Suprapubic skin (tissue), 4 donors: ENCODE results near the gene HOXB5. TPM values are rescaled to one million over a fixed set of nuclear protein-coding genes. Genes with fewer than 3 reads are reported as not detected.
A peak's percentile ranks its signal among the peaks of the same experiment; 100 is the strongest.

Experiments
- DNase-seq, 2 donors: peaks; one replicate each; pipeline ENCODE4 v3.0.0-alpha.2; 2019; ENCODE audit warnings: low spot score in 2 of 2
- H3K27ac ChIP-seq: fragments of 200-600 bp; sonication (generic); one replicate; pipeline ENCODE4 v1.5.1; 2019
- H3K27me3 ChIP-seq: fragments of 200-600 bp; sonication (generic); one replicate; pipeline ENCODE4 v1.5.1; 2019
- H3K36me3 ChIP-seq: fragments of 200-600 bp; sonication (generic); one replicate; pipeline ENCODE4 v1.5.1; 2019
- H3K4me1 ChIP-seq: fragments of 200-600 bp; sonication (generic); one replicate; pipeline ENCODE4 v1.5.1; 2019
- H3K4me3 ChIP-seq: fragments of 200-600 bp; sonication (generic); one replicate; pipeline ENCODE4 v1.5.1; 2019; ENCODE audit warnings: mild to moderate bottlenecking
- H3K9me3 ChIP-seq: fragments of 200-600 bp; sonication (generic); one replicate; pipeline ENCODE4 v1.5.1; 2019
- EP300 ChIP-seq: sonication (generic); formaldehyde crosslinking; IDR thresholded peaks from one replicate; pipeline ENCODE4 v1.6.1; 2017; ENCODE audit warnings: antibody characterized with exemption
- POLR2A ChIP-seq, 2 donors: fragments of 450-650 bp; IDR thresholded peaks; one replicate each; pipeline ENCODE4 v1.6.1; 2017; ENCODE audit warnings: antibody characterized with exemption in 2 of 2, mild to moderate bottlenecking in 2 of 2, moderate library complexity in 2 of 2
- POLR2AphosphoS5 ChIP-seq, 3 donors: sonication (generic); formaldehyde crosslinking; IDR thresholded peaks; one replicate each; pipeline ENCODE4 v1.6.1; 2017; ENCODE audit warnings: antibody characterized with exemption in 3 of 3
- WGBS: methylation state at CpG from one replicate; pipeline ENCODE4 v1.1.5; 2018; 5-methylcytosine and 5-hydroxymethylcytosine counted together
- total RNA-seq, 4 donors: library from RNA; depleted of rRNA; stranded (reverse); fragments of >200 nt; gene quantifications; one replicate each; pipeline ENCODE4 v1.1.0, GENCODE V29; 2016
- TF ChIP-seq, protein P1 (sequence below), 2 donors: fragments of 200-600 bp in 1 of 2; fragments of 450-650 bp in 1 of 2; sonication (generic) in 1 of 2; IDR thresholded peaks; one replicate each; pipeline ENCODE4 v1.5.1; 2016 to 2019; ENCODE audit warnings: antibody characterized with exemption in 2 of 2, mild to moderate bottlenecking in 1 of 2, moderate library complexity in 1 of 2

HOXB5 gene
- total RNA-seq, 4 donors from 2014 or later = 0.72 to 0.80 TPM; not detected in 2

DNA sequence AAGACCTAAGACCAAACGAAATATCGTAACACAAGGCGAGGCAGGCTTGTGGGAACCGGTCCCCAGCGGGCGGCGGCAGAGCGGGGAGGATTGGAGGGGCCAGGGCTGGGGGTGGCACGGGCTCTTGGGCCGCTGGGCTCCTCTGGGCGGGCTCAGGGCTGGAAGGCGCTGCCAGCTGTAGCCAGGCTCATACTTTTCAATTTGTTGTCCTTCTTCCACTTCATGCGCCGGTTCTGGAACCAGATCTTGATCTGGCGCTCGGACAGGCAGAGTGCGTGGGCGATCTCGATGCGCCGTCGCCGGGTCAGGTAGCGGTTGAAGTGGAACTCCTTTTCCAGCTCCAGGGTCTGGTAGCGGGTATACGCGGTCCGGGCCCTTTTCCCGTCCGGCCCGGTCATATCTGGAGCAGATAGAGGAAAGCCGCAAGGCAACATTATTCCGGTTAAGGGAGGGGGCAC, 1.5 kb downstream of the HOXB5 start:
- peaks cover 42% of the 10 kb centered on the region for H3K4me1 ChIP-seq
- WGBS = 58% methylated on average over 28 of the region's 33 CpGs
- H3K27me3 ChIP-seq = peaks cover 28% of the 10 kb centered on the region
- DNase-seq = no peak
- peak overlapping the region; percentile 21 for H3K27ac ChIP-seq
- no peaks in the 10 kb centered on the region for H3K9me3 ChIP-seq
- TF ChIP-seq, protein P1, sequence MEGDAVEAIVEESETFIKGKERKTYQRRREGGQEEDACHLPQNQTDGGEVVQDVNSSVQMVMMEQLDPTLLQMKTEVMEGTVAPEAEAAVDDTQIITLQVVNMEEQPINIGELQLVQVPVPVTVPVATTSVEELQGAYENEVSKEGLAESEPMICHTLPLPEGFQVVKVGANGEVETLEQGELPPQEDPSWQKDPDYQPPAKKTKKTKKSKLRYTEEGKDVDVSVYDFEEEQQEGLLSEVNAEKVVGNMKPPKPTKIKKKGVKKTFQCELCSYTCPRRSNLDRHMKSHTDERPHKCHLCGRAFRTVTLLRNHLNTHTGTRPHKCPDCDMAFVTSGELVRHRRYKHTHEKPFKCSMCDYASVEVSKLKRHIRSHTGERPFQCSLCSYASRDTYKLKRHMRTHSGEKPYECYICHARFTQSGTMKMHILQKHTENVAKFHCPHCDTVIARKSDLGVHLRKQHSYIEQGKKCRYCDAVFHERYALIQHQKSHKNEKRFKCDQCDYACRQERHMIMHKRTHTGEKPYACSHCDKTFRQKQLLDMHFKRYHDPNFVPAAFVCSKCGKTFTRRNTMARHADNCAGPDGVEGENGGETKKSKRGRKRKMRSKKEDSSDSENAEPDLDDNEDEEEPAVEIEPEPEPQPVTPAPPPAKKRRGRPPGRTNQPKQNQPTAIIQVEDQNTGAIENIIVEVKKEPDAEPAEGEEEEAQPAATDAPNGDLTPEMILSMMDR (IDR thresholded peaks at IDR 0.05) = no peak
- TF ChIP-seq EP300 = no peak
- TF ChIP-seq POLR2A (IDR thresholded peaks at IDR 0.05) = no peak
- no peak for TF ChIP-seq POLR2AphosphoS5 (IDR thresholded peaks at IDR 0.05)
- peaks cover 3% of the 10 kb centered on the region for H3K36me3 ChIP-seq
- peak overlapping the region; percentile 43 for H3K4me3 ChIP-seq

DNA sequence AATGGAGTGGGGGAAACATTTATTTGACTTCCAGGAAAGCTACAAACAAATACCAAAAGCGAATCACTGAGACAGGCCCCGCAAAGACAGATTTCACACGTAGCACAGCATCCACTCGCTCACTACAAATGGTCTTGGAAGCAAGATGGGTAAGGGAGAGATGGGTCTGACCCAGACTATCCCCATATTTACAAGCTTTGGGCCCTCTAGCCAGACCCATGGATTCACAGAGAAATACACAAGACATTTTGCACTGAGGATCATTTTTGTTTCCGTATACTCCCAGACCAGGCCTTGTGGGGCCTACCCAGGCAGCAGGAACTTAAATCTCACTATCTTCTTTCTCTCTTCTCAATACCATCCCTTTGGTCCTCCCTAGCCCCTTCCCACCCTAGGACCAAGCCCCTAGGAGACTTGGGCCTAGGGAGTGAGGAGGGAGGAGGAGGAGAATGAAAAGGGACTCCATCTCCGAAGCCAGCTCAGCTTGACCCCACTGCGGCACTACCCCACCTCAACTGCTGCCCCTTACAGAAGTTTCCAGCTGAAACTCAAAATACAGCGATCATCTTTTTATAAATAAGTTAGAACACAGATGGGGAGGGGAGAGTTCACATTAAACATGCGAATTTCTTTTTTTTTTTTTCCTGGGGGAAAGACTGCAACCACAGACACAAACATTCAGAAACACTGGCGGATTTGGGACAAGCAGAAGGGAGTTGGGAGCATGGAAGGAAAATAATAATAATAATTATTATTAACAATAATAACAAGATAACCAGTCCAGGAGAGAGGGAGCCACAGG, 2.1 kb downstream of the HOXB5 start:
- H3K36me3 ChIP-seq = peaks cover 3% of the 10 kb centered on the region
- peak overlapping the region; percentile 43 for H3K4me3 ChIP-seq
- TF ChIP-seq EP300 = no peak
- TF ChIP-seq POLR2AphosphoS5 (IDR thresholded peaks at IDR 0.05) = no peak
- TF ChIP-seq POLR2A (IDR thresholded peaks at IDR 0.05) = no peak
- TF ChIP-seq, protein P1 (IDR thresholded peaks at IDR 0.05) = no peak
- no peaks in the 10 kb centered on the region for H3K9me3 ChIP-seq
- H3K4me1 ChIP-seq = peaks cover 42% of the 10 kb centered on the region
- no peak for DNase-seq
- WGBS = 90% methylated on average over 10 of the region's 10 CpGs
- peaks cover 25% of the 10 kb centered on the region for H3K27me3 ChIP-seq
- peak overlapping the region; percentile 21 for H3K27ac ChIP-seq

- peaks cover 3% of the 10 kb centered on the region for H3K36me3 ChIP-seq
- H3K27ac ChIP-seq = peak overlapping the region; percentile 19
- DNase-seq = no peak
- peaks cover 18% of the 10 kb centered on the region for H3K27me3 ChIP-seq
- TF ChIP-seq, protein P1 (IDR thresholded peaks at IDR 0.05) = no peak
- TF ChIP-seq EP300 = no peak
- no peak for TF ChIP-seq POLR2A (IDR thresholded peaks at IDR 0.05)
- no peak for TF ChIP-seq POLR2AphosphoS5 (IDR thresholded peaks at IDR 0.05)
- no peaks in the 10 kb centered on the region for H3K9me3 ChIP-seq
- H3K4me1 ChIP-seq = peaks cover 42% of the 10 kb centered on the region
- H3K4me3 ChIP-seq = no peak overlapping the region
These were observed 2.9 kb downstream of the HOXB5 start for GRCh38 chr17:48590607-48591161.

GRCh38 chr17:48589831-48590606, 3.6 kb downstream of the HOXB5 start, which contains the start of gene HOXB3:
TSS of gene HOXB3 (minus strand) at chr17:48590241. CDS start at chr17:48552474, 37,767 bp downstream.
- H3K27ac ChIP-seq = peak within 1 kb of the TSS; percentile 19
- TF ChIP-seq EP300 = no peak
- TF ChIP-seq POLR2AphosphoS5 (IDR thresholded peaks at IDR 0.05) = no peak
- no peak for TF ChIP-seq POLR2A (IDR thresholded peaks at IDR 0.05)
- TF ChIP-seq, protein P1 (IDR thresholded peaks at IDR 0.05) = no peak
- H3K4me3 ChIP-seq = peak within 1 kb of the TSS; percentile 6
- H3K4me1 ChIP-seq = peaks cover 45% of the 10 kb centered on the region
- no peaks in the 10 kb centered on the region for H3K9me3 ChIP-seq
- 75% methylated on average over 23 of the region's 23 CpGs for WGBS
- no peak for DNase-seq
- H3K36me3 ChIP-seq = no peaks in the 10 kb centered on the region
- peaks cover 13% of the 10 kb centered on the region for H3K27me3 ChIP-seq
